B cell (primary cell): ENCODE data around the gene MCTP1. TPM values are rescaled to one million over a fixed set of nuclear protein-coding genes. Genes with fewer than 3 reads are reported as not detected.

Experiments used
- ATAC-seq: fragments of 200-7000 bp; cut with Tn5 transposase; one replicate; pipeline ENCODE4 v1.10.0; 2021; ENCODE audit warnings: low read depth, mild to moderate bottlenecking, moderate number of reproducible peaks, moderate library complexity
- CTCF ChIA-PET: fragments of 350-600 bp; sonication (Branson Sonifier 250); formaldehyde crosslinking; loops from one replicate; lab custom pipeline; 2021; ENCODE audit warnings: antibody characterized with exemption, inconsistent platforms; lab: Charles Lee
- POLR2A ChIA-PET: fragments of 350-600 bp; sonication (Branson Sonifier 250); formaldehyde crosslinking; loops from one replicate; lab custom pipeline; 2021; ENCODE audit warnings: antibody characterized with exemption; lab: Charles Lee
- DNase-seq: peaks from one replicate; pipeline ENCODE4 v3.0.0; 2013
- H2AFZ ChIP-seq: 2 replicates; pipeline ENCODE4 v1.6.1; 2012; ENCODE audit warnings: mild to moderate bottlenecking, low read depth, low read length; ENCODE audit not compliant: insufficient read depth, poor library complexity, severe bottlenecking
- H3K27ac ChIP-seq, 2 donors: 1 replicate in 1 of 2; 2 replicates in 1 of 2; pipeline ENCODE4 v1.5.1; 2012 to 2013; ENCODE audit warnings: low read length in 2 of 2, mild to moderate bottlenecking in 2 of 2, moderate library complexity in 1 of 2
- H3K27me3 ChIP-seq, 4 experiments: fragments of 200-600 bp in 1 of 4; sonication (generic) in 1 of 4; replicated peaks in 1 of 4; 1 replicate in 2 of 4; 2 replicates in 2 of 4; pipeline versions ENCODE4 v1.6.1 to v1.7.0; 2013 to 2016; ENCODE audit warnings: low read length in 3 of 4, mild to moderate bottlenecking in 2 of 4, mixed read lengths in 1 of 4, moderate library complexity in 1 of 4; ENCODE audit not compliant: insufficient read depth in 4 of 4, control insufficient read depth in 3 of 4; ENCODE audit errors: control extremely low read depth in 1 of 4
- H3K36me3 ChIP-seq, 2 experiments: replicated peaks in 1 of 2; 1 replicate in 1 of 2; 2 replicates in 1 of 2; pipeline versions ENCODE4 v1.6.1 to v1.7.1; 2013; ENCODE audit warnings: low read length in 1 of 2; ENCODE audit not compliant: insufficient read depth in 2 of 2, control insufficient read depth in 1 of 2; ENCODE audit errors: control extremely low read depth in 1 of 2, extremely low read depth in 1 of 2
- H3K4me1 ChIP-seq, 2 donors: fragments of 200-600 bp in 1 of 2; sonication (generic) in 1 of 2; 1 replicate in 1 of 2; 2 replicates in 1 of 2; pipeline versions ENCODE4 v1.5.1 to v1.6.1; 2013 to 2017; ENCODE audit warnings: low read length in 2 of 2; ENCODE audit not compliant: control insufficient read depth in 2 of 2, insufficient read depth in 2 of 2
- H3K4me2 ChIP-seq: replicated peaks from 2 replicates; pipeline ENCODE3; 2012; ENCODE audit warnings: mild to moderate bottlenecking, low read depth, low read length; ENCODE audit not compliant: poor library complexity, severe bottlenecking
- H3K4me3 ChIP-seq, 5 experiments: fragments of 200-600 bp in 1 of 5; sonication (generic) in 1 of 5; 1 replicate in 3 of 5; 2 replicates in 2 of 5; pipeline versions ENCODE4 v1.5.1 to v1.7.0; 2011 to 2016; ENCODE audit warnings: low read length in 4 of 5, mild to moderate bottlenecking in 4 of 5, low read depth in 2 of 5, control low read depth in 1 of 5, moderate library complexity in 1 of 5; ENCODE audit not compliant: insufficient read depth in 1 of 5; ENCODE audit errors: control extremely low read depth in 1 of 5, extremely low read depth in 1 of 5
- H3K79me2 ChIP-seq: fragments of 200-600 bp; sonication (generic); one replicate; pipeline ENCODE4 v1.6.0; 2016; ENCODE audit warnings: low read length; ENCODE audit not compliant: control insufficient read depth, insufficient read depth
- H3K9ac ChIP-seq: fragments of 200-600 bp; sonication (generic); 2 replicates; pipeline ENCODE4 v1.6.1; 2017; ENCODE audit warnings: mild to moderate bottlenecking, low read length, moderate library complexity
- H3K9me3 ChIP-seq, 3 donors: one replicate each; pipeline versions ENCODE4 v1.6.1 to v1.7.1; 2013; ENCODE audit warnings: low read length in 2 of 3; ENCODE audit not compliant: control insufficient read depth in 2 of 3, insufficient read depth in 1 of 3; ENCODE audit errors: control extremely low read depth in 1 of 3
- H4K20me1 ChIP-seq: 2 replicates; pipeline ENCODE4 v1.6.0; 2012; ENCODE audit warnings: mild to moderate bottlenecking, low read length; ENCODE audit not compliant: insufficient read depth, control insufficient read depth, poor library complexity, severe bottlenecking
- H3K27ac Mint-ChIP-seq: one replicate; pipeline ENCODE4 v1.8.0; 2021; ENCODE audit warnings: mixed read lengths
- H3K27me3 Mint-ChIP-seq: one replicate; pipeline ENCODE4 v1.8.0; 2021; ENCODE audit warnings: mixed read lengths
- H3K4me1 Mint-ChIP-seq: one replicate; pipeline ENCODE4 v1.8.0; 2021; ENCODE audit warnings: mixed read lengths
- H3K4me3 Mint-ChIP-seq: one replicate; pipeline ENCODE4 v1.8.0; 2021; ENCODE audit warnings: mixed read lengths
- H3K9me3 Mint-ChIP-seq: one replicate; pipeline ENCODE4 v1.8.0; 2022; ENCODE audit warnings: mixed read lengths; ENCODE audit not compliant: insufficient read depth
- EZH2 ChIP-seq: IDR thresholded peaks from 2 replicates; pipeline ENCODE4 v1.6.1; 2012; ENCODE audit warnings: borderline replicate concordance, low read depth, mild to moderate bottlenecking, moderate library complexity, low read length; ENCODE audit not compliant: insufficient read depth, poor library complexity, severe bottlenecking
- WGBS: methylation state at CpG from one replicate; pipeline ENCODE4 v1.1.5; 2013; ENCODE audit warnings: missing lambda C conversion rate; ENCODE audit not compliant: insufficient coverage; 5-methylcytosine and 5-hydroxymethylcytosine counted together
- intact Hi-C: fragments of 100-400 bp; cut with micrococcal nuclease; formaldehyde crosslinking; loops from one replicate; pipeline ENCODE4 v1.10.0; 2022
- polyA plus RNA-seq: library from polyadenylated mRNA; depleted of rRNA; stranded (reverse); fragments of >200 nt; gene quantifications from 2 replicates; pipeline ENCODE4 v1.2.3, GENCODE V29; 2012
- total RNA-seq, 2 donors: library from RNA; stranded (reverse); fragments of 120-200 nt in 1 of 2; gene quantifications; 1 replicate in 1 of 2; 2 replicates in 1 of 2; pipeline versions ENCODE4 v1.2.3 to v1.2.4, GENCODE V29; 2013 to 2022
- TF ChIP-seq, protein P1 (sequence below): fragments of 200-600 bp; IDR thresholded peaks from one replicate; pipeline ENCODE4 v1.8.0; 2022; ENCODE audit warnings: antibody characterized with exemption, mild to moderate bottlenecking

Gene MCTP1
- total and polyA plus RNA-seq, 2 donors (not counting 1 experiment from before 2014, with no cell fraction given) = 0.42 to 2.5 TPM

DNA sequence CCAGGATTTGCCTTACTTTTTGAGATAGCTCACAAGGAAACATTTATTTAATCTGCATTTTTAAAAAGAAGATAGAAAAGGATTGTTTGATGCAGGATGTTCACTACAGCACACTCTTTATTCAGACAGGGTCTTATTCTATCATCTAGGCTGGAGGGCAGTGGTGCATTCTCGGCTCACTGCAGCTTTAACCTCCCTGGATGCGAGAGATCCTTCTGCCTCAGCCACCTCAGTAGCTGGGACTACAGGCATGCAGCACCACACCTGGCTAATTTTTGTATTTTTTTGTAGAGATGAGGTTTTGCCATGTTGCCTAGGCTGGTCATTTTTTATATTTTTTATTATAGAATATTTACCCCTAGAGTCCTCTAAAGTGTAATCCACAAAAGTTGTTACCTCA is 221.4 kb downstream of the MCTP1 start:
- no peaks in the 10 kb centered on the region for H3K9me3 ChIP-seq
- H3K79me2 ChIP-seq = no peaks in the 10 kb centered on the region
- POLR2A ChIA-PET = no interaction called here
- no peaks in the 10 kb centered on the region for H4K20me1 ChIP-seq
- DNase-seq (no peak), ATAC-seq (no peak)
- no peak overlapping the region for H3K9ac ChIP-seq
- H3K4me1 Mint-ChIP-seq = peaks cover 2% of the 10 kb centered on the region
- CTCF ChIA-PET = no interaction called here
- no peak overlapping the region for H3K4me2 ChIP-seq
- WGBS = 83% methylated on average over 1 of the region's 2 CpGs
- H3K36me3 ChIP-seq = no peaks in the 10 kb centered on the region
- no peak overlapping the region for H3K27ac Mint-ChIP-seq
- H3K9me3 Mint-ChIP-seq = no peaks in the 10 kb centered on the region
- H2AFZ ChIP-seq = no peak overlapping the region
- H3K4me3 ChIP-seq = no peak overlapping the region
- no peaks in the 10 kb centered on the region for H3K27me3 ChIP-seq
- no peaks in the 10 kb centered on the region for H3K27me3 Mint-ChIP-seq
- no peaks in the 10 kb centered on the region for H3K4me1 ChIP-seq
- TF ChIP-seq EZH2 = no peak
- TF ChIP-seq, protein P1, sequence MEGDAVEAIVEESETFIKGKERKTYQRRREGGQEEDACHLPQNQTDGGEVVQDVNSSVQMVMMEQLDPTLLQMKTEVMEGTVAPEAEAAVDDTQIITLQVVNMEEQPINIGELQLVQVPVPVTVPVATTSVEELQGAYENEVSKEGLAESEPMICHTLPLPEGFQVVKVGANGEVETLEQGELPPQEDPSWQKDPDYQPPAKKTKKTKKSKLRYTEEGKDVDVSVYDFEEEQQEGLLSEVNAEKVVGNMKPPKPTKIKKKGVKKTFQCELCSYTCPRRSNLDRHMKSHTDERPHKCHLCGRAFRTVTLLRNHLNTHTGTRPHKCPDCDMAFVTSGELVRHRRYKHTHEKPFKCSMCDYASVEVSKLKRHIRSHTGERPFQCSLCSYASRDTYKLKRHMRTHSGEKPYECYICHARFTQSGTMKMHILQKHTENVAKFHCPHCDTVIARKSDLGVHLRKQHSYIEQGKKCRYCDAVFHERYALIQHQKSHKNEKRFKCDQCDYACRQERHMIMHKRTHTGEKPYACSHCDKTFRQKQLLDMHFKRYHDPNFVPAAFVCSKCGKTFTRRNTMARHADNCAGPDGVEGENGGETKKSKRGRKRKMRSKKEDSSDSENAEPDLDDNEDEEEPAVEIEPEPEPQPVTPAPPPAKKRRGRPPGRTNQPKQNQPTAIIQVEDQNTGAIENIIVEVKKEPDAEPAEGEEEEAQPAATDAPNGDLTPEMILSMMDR = no peak
- intact Hi-C loops = no loop called here
- H3K4me3 Mint-ChIP-seq = no peak overlapping the region
- no peak overlapping the region for H3K27ac ChIP-seq

DNA sequence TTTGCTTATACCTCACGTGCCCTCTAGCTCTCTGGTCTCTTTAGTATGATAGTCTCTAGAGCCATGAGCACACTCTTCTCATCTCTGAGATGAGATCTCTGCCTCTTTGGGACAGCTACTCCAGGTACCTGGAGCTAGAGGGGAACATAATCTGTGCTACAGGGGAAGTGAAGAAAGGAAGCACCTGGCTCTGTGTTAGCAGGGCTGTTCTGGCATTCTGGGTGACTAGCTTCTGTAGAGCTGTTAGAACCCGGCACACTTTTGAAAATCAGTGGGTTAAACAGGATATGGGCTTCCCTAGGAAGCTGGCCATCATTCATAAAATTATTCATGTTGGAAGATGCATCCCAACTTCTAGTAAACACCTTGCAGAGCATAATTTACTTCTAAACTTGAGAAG is 224.8 kb downstream of the MCTP1 start:
- no peaks in the 10 kb centered on the region for H3K9me3 ChIP-seq
- Mint-ChIP-seq H3K27me3 (no peaks in the 10 kb centered on the region), H3K27ac (no peak overlapping the region), H3K4me1 (no peaks in the 10 kb centered on the region), H3K9me3 (no peaks in the 10 kb centered on the region), H3K4me3 (no peak overlapping the region)
- no peaks in the 10 kb centered on the region for H3K27me3 ChIP-seq
- H3K4me2 ChIP-seq = no peak overlapping the region
- no CpG with 5 or more reads among the region's 2 CpGs for WGBS
- CTCF ChIA-PET = interaction anchor here (0.7 kb wide), 1 partner anchor 45 kb away, joined by 3 read pairs; no protein-coding TSS in a partner anchor
- H3K36me3 ChIP-seq = no peaks in the 10 kb centered on the region
- no peak overlapping the region for H3K4me3 ChIP-seq
- no peak overlapping the region for H3K27ac ChIP-seq
- ATAC-seq (no peak), DNase-seq (no peak)
- intact Hi-C loops = no loop called here
- no peaks in the 10 kb centered on the region for H3K79me2 ChIP-seq
- POLR2A ChIA-PET = no interaction called here
- no peaks in the 10 kb centered on the region for H4K20me1 ChIP-seq
- no peak overlapping the region for H2AFZ ChIP-seq
- H3K4me1 ChIP-seq = no peaks in the 10 kb centered on the region
- no peak overlapping the region for H3K9ac ChIP-seq
- TF ChIP-seq EZH2 = no peak
- TF ChIP-seq, protein P1 = no peak
